ENCODE measurements around the gene CHRM2. TPM values are rescaled to one million over a fixed set of nuclear protein-coding genes. Genes with fewer than 3 reads are reported as not detected.
A peak's percentile ranks its signal among the peaks of the same experiment; 100 is the strongest.

The CHRM2 gene
- total and polyA plus RNA-seq, 8 donors = 0.56 to 0.98 (median 0.71) TPM

DNA sequence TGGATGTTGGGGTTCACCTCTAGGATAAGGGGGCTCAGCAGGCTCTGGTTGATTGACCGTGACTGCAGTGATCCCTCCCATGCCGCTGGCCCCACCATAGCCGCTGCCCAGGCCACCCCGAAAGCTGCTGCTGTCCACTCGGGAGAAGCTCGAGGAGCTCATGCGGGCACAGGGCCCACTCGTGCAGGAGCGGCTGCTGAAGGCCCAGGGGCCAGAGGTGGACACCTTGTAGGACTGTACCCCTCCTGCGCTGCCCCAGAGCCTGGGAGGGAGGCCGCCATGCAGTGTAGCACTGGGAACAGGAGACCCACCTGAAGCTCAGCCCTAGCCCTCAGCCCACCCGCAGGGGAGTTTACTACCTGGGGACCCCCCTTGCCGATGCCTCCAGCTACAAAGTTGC lies 70.0 kb downstream of the CHRM2 start:
- TF ChIP-seq, protein P1, sequence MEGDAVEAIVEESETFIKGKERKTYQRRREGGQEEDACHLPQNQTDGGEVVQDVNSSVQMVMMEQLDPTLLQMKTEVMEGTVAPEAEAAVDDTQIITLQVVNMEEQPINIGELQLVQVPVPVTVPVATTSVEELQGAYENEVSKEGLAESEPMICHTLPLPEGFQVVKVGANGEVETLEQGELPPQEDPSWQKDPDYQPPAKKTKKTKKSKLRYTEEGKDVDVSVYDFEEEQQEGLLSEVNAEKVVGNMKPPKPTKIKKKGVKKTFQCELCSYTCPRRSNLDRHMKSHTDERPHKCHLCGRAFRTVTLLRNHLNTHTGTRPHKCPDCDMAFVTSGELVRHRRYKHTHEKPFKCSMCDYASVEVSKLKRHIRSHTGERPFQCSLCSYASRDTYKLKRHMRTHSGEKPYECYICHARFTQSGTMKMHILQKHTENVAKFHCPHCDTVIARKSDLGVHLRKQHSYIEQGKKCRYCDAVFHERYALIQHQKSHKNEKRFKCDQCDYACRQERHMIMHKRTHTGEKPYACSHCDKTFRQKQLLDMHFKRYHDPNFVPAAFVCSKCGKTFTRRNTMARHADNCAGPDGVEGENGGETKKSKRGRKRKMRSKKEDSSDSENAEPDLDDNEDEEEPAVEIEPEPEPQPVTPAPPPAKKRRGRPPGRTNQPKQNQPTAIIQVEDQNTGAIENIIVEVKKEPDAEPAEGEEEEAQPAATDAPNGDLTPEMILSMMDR (IDR thresholded peaks at IDR 0.05) = no peak
- DNase-seq = peak in 1 of 4 donors; percentile 74
- H3K27me3 ChIP-seq = no peaks in the 10 kb centered on the region
- ATAC-seq = no peak
- intact Hi-C loops (cut with DNase I) = no loop called here
- peaks cover 0 to 5% of the 10 kb centered on the region in 2 donors for H3K9me3 ChIP-seq
- H3K4me3 ChIP-seq = no peak overlapping the region
- no peak overlapping the region for H3K27ac ChIP-seq
- no peaks in the 10 kb centered on the region for H3K36me3 ChIP-seq
- H3K4me1 ChIP-seq = no peaks in the 10 kb centered on the region

DNA sequence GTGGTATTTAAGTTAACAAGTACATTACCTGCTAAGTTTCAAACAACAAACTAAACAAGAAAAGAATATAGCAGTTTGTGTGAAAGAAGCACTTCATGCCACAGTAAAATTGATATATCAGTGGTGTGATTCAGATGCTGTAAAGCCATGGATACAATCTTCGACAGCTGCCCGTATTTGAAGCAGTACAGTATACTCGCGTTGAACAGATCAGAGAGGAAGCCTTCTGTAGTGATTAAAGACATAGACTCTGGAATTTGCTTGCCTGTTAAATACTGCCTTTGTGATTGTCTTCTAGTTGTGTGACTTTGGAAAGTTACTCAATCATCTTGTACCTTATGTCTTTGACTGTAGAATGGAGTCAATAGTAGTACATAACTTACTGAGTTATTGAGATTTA lies 71.7 kb downstream of the CHRM2 start:
- ATAC-seq (no peak), DNase-seq (no peak)
- TF ChIP-seq, protein P1 (IDR thresholded peaks at IDR 0.05) = no peak
- intact Hi-C loops (cut with DNase I) = no loop called here
- Histone ChIP-seq H3K4me3 (no peak overlapping the region), H3K36me3 (no peaks in the 10 kb centered on the region), H3K27me3 (no peaks in the 10 kb centered on the region), H3K4me1 (no peaks in the 10 kb centered on the region), H3K9me3 (no peaks in the 10 kb centered on the region), H3K27ac (no peak overlapping the region)

DNA sequence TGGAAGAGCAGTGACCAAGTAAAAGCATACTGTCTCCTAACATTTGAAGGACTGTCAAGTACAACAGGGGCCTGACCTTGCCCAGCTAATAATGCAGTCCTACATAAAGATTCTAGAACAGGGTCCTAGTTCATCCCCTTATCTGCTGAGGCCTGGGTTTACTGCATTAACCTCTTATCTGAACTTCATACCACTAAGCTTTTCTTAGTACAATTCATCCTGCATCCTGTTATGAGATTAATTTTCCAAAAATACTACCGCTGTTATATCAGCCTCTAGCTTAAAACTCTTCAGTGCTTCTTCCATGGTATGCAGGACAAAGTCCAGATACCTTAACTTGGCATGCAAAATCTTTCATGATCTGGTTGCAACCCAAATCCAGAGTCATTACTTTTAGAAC lies 72.5 kb downstream of the CHRM2 start:
- H3K4me3 ChIP-seq = no peak overlapping the region
- H3K27ac ChIP-seq = no peak overlapping the region
- intact Hi-C loops (cut with DNase I) = no loop called here
- no peaks in the 10 kb centered on the region for H3K9me3 ChIP-seq
- no peak for ATAC-seq
- no peaks in the 10 kb centered on the region for H3K36me3 ChIP-seq
- DNase-seq = no peak
- H3K27me3 ChIP-seq = no peaks in the 10 kb centered on the region
- TF ChIP-seq, protein P1 (IDR thresholded peaks at IDR 0.05) = no peak
- H3K4me1 ChIP-seq = no peaks in the 10 kb centered on the region

DNA sequence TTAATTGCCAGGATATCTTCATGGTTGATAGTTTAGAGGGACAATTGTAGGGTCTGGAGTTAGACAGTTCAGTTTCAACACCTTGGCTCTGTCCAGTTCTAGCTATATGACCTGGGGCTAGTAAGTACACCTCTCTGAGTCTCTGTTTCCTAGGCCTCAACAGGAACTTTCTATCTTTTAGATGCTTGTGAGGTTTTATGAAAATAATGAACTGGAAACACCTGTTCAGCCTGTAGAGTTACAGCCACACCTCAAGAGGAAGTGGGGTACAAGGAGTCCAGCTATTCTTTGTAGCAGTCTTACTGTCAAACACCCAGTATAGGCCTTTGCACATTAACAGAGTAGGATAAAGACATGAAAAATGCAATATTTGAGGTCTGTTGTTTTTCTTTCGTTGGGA lies 73.4 kb downstream of the CHRM2 start:
- ATAC-seq (no peak), DNase-seq (no peak)
- TF ChIP-seq, protein P1 (IDR thresholded peaks at IDR 0.05) = no peak
- no peaks in the 10 kb centered on the region for H3K36me3 ChIP-seq
- no peaks in the 10 kb centered on the region for H3K27me3 ChIP-seq
- no peaks in the 10 kb centered on the region for H3K9me3 ChIP-seq
- intact Hi-C loops (cut with DNase I) = no loop called here
- no peaks in the 10 kb centered on the region for H3K4me1 ChIP-seq
- no peak overlapping the region for H3K4me3 ChIP-seq
- no peak overlapping the region for H3K27ac ChIP-seq

GRCh38 chr7:136942401-136942800 lies 73.9 kb downstream of the CHRM2 start:
- H3K9me3 ChIP-seq = no peaks in the 10 kb centered on the region
- no peaks in the 10 kb centered on the region for H3K4me1 ChIP-seq
- no peaks in the 10 kb centered on the region for H3K27me3 ChIP-seq
- no peak overlapping the region for H3K27ac ChIP-seq
- H3K36me3 ChIP-seq = no peaks in the 10 kb centered on the region
- ATAC-seq (no peak), DNase-seq (no peak)
- intact Hi-C loops (cut with DNase I) = no loop called here
- TF ChIP-seq, protein P1 (IDR thresholded peaks at IDR 0.05) = no peak
- H3K4me3 ChIP-seq = no peak overlapping the region

Measured in left lung (tissue), 10 donors.